ENCODE data around the gene PRDM16.

The PRDM16 gene

DNA sequence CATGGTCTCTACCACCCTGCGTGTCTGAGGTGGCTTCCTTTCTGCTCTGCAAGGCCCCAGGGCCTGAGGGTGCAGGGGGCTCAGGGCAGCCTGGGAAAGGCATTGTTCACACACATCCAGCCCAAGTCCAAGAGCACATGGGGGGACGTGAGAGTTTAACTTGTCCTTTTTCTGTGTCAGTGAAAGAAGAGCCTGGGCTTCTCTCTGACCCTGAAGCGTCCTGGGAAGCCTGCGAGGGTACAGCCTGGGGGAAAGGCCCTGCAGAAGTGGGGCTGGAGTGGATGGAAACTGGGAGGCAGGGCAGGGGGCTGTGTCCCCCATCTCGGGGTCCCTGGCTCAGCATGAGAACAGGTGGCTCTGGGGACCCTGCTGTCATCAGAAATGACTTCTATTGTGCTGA, 181.6 kb downstream of the PRDM16 start:
- no peak for DNase-seq

DNA sequence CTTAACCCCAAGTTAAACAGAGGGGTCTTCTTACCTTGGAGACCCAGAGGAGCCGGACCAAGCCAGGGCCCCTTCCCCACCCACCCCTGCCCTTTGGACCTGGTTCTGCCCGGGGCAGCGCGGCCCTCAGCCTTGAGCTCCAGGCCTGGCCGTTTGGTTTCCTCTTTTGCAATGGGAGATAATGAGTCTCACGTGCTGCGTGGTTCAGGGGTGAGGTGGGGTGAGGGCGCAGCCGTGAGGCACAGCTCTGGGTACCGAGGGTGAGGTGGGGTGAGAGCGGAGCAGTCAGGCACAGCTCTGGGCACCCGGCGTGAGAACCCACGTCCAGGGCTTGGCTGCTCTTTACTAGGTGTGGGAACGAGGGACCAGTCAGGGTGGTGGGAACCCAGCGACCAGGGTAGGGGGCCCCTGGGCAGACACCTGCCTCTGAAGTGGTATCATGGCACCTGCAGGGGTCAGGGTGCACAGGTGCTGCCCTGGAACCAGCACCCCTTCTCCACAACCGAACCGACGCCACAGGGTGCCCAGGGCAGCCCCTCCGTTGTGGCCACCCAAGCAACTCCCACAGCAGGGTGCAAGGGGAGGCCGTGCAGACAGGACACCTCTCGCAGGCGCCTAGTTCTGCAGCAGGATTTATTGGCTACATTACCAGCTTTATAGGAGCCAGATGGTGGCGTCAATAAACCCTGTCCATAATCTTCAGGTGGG, 182.2 kb downstream of the PRDM16 start:
- DNase-seq: no peak

DNA sequence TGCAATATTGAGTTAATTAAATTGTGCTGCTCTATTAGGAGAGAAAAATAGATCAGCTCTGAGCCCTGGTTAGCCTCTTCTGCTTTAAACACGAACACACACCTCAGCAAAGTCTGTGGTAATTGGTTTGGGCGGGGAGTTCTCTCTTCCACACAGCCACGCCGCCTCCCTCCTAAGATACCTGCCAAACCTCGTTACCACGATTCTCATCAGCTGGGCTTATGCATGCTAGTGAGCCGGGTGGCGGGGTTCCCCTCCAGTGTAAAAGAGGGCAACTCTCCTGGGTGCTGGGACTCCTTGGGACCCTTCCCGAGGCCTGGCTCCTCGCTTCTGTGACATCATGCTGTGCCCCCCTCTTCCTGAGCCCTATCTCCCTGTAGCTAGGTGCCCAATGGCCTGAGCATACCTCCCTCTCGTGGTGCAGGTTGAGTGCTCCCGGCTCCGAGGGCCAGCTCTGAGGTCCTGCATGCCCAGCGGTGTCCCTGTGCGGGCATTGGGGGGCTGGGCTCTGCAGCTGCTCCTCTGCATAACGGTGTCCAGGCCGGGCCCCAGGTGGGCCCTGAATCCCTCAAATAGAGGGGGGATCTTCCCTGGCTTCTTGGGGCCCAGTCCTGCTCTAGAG, 182.9 kb downstream of the PRDM16 start:
- no peak for DNase-seq

DNA sequence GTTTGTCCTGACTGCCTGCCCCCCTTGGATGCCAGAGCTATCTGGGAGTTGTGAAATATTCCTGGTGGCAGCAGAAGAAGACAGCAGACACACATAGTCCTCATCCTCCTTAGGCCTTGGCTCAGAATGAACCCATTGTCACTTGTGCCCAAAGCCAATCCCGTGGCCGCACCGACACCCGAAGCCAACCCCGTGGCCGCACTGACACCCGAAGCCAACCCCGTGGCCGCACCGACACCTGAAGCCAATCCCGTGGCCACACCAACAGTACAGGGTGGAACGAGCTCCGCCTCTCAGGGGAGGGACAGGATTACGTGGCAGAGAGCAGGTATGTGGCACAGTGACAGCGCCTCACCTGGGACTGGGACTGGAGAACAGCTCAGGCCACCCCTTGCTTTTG, 186.7 kb downstream of the PRDM16 start:
- no peak for DNase-seq

DNA sequence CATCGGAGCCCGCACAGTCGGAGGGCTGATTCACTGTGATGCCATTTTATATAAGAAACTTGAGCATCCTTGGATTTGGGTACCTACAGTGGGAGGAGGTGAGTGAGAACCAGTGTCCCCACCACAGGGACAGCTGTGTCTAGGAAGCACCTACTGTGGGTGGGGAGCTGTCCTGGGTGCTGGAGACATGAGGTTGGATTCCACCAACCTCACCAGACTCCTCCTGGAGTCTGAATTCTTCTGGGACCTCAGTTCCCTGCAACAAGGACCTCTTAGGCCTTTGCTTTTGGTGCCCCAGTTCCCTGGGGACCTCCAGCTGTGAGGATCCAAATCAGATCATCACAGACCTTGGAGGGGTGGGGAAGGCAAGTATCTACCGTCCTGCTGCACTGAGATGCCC, 188.8 kb downstream of the PRDM16 start:
- DNase-seq: no peak

DNA sequence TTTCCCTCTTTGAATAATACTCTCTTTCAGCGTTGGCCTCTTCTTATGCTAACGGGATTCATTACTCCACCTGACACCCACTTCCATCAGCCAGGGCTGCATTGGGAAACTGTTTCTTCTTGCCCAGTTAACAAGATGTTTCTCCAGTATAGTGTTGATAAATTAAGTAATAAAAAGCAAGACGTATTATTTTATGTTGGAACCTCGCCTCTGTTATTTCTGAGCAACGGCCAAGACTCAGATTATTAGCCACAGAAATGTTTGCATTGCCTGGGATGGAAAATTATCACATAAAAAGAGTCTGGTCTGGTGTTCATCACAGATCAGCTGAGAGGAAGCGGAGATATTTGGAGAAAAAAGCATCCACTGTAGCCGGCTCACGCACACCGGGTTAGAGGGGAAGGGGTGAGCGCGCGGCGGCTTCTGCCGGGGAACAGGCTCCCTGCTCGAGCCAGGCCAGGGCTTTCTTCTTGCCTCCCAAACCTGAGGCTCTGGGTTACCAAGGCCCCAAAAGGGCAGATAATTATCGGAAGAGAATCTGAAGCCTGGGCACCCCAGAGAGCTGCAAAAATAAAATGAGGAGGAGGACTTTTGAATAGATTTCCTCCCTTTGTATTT, 189.5 kb downstream of the PRDM16 start:
- no peak for DNase-seq

DNA sequence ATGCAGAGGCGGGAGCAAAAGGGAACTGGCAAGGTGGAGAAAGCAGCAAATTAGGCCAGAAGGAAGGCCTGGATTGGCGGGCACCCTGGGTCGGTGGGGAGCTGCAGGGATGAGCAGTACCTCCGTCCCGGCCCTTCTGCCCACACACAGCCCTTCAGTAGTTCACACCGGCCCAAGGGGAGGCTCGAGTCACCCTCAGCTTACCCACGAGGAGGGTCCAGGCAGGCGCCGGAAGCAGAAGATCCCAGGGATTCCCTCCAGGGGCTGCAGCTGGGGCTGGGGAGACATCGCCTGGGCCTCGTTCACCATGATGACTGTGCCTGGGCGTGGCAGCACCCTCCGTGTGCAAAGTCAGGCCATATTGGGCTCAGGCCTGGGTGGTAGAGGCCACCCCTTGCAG, 190.0 kb downstream of the PRDM16 start:
- no peak for DNase-seq

DNA sequence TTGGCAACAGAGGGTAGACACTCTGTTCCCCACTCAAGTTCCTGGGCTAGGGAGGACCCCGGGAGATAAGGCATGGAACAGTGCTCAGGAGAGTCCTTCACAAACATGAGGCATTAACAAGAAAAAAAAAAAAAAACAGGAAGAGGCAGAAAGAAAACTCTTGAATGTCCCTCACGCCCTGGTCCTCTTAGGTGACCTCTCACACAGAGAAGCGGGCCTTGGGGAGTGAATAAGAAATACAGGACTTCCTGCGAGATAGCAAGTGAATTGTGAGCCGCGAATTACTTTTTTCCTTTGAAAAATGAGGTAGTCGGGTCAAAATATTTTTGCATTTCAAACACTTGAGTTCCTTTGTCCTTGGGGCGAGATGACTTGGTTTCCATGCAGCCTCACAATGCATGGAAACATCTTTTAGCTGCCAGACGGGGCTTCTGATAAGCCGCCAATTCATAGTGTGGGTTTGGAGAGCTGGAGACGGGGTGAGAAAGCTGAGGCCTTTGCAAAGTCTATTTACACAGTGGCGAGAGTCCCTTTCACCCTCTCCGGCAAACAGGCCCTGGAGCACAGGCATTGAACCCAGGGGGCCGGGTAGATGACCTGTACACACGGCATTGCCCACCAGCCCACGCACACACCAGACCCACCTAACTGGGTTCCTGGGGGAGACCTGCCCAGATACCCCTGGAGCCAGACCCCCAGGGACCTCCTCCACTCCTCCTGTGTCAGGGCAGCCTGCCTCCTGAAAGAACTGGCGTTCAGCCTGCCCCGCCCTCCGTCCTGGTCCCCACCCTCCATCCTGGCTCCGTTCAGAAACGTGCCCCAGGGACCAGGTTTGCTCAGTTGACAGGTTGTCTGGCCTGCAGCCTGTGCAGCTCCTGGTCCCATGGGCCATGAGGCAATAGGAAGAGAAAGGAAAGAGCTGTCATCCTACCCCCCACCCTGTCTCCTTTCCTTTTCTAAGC, 192.3 kb downstream of the PRDM16 start:
- no peak for DNase-seq

DNA sequence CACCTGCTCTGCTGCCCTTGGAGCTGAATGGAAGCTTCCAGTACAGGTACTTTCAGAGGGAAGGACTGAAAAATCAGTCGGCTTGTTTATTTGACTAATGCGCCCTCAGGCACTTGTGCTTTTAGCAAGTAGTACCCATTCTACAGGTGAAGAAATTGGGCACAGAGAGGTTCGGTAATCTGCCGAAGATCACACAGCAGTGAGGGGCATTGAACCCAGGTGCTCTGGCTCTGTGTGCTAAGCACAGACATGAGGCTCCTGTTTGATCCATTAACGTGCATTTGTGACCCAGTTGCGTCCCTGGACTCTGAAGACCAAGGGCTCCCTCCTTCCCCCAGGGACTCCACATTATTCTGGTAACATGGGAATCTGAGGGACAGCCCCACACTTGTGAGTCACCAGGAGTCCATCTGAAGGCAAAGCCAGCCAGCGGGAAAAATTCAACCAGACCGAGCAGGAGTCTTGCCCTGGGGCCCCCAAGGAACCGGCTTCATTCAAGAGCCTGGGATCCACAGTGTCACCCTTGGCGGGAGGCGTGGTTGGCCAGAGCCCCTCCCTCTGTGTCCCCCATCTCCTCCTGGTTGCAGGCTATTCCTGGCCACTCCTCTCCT, 193.1 kb downstream of the PRDM16 start:
- DNase-seq: no peak

DNA sequence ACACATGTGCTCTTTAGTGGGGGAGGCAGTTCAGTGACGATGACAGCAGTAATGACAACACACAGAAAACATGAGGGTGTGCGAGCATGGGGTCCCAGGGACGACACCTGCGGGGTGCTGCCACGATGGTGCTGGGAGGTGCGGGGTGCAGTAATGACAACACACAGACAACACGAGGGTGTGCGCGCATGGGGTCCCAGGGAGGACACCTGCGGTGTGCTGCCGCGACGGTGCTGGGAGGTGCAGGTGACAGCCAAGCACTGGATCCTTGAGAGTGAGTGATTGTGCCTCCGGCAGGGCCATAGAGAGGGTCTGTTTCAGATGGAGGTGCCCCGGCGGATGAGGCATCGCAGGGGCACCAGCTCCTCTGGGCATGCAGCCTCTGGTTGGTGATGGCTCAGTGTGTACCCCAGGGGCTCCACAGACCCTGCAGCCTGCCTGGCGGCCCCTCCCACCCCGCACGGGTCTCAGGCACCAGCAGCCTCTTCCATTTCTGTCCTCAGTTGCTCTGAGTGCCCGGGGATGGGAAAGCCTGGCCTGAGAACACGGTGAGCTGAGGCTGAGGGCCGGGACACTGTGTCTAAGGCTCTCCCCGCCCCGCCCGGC, 193.8 kb downstream of the PRDM16 start:
- no peak for DNase-seq

DNA sequence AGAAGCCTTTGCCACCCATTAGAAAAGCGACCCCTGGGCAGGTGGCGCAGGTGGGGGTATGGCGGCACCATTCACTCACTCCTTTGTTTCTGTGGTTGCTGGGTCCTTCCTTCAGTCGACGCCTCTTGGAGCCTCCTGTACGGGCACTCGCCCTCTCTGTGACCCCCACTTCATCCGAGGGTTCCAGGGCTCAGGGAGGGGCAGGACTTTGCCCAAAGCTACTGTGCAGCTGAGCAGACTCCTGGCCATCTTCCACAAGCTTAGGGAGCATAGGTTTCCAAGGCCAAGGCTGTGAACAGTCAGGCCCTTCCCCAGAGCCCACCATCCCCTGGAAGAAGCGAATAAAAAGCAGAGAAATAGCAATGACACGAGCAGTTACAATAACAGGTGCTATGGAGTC, 194.8 kb downstream of the PRDM16 start:
- DNase-seq: no peak

DNA sequence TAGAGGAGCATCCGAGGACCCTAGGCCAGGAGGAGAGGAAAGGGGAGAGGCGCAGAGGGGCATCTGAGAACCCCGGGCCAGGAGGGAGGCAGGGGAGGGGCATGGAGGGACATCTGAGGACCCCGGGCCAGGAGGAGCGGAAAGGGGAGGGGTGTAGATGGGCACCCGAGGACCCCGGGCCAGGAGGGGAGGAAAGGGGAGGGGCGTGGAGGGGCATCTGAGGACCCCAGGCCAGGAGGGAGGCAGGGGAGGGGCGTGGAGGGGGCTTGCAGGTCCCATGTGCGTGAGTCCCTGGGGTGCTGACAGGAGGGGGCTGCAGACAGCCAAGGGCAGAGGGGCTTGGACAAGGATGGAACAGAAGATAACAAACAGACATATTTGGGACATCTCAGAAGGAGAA, 195.5 kb downstream of the PRDM16 start:
- no peak for DNase-seq

DNA sequence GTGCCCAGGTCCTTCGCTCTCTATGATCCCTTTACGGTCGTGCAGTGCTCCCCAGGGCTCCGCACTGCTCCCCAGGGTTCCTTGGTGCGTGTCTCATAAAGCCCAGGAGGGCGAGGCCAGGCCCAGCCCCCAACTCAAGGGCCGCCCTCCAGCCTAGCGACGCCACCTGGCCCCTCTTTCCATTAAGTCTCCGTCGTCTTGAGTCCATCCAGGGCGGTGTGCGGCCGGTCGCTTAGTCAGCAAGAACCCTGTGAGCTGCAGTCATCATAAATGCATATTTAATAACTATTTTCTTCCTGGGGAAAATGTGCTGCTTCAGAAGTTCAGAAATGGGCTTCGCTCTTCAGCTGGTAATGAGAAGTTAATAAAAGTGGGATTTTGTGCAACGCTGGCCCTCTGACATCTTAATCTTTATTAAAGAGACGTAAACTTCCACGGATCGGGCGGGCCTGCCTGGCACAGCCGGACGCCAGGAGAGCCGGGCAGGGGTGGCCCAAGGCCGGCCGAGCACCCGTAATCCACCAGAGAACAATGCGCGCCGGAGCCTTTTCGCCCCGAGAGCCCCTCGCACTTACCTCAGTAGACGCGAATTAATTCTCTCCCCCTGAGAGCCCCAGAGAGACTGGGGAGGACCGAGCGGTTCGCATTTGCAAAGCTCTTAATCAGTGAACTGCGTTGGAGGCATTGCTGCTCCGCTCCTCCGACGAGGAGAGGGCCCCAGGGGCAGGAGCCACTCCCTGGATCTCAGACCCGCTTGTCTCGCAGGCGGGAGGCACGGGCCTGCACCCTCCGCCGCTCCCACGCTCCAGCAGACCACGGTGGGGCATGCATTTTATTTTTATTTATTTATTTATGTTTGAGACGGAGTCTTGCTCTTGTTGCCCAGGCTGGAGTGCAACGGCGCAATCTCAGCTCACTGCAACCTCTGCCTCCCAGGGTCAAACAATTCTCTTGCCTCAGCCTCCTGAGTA, 197.1 kb downstream of the PRDM16 start:
- DNase-seq: no peak

DNA sequence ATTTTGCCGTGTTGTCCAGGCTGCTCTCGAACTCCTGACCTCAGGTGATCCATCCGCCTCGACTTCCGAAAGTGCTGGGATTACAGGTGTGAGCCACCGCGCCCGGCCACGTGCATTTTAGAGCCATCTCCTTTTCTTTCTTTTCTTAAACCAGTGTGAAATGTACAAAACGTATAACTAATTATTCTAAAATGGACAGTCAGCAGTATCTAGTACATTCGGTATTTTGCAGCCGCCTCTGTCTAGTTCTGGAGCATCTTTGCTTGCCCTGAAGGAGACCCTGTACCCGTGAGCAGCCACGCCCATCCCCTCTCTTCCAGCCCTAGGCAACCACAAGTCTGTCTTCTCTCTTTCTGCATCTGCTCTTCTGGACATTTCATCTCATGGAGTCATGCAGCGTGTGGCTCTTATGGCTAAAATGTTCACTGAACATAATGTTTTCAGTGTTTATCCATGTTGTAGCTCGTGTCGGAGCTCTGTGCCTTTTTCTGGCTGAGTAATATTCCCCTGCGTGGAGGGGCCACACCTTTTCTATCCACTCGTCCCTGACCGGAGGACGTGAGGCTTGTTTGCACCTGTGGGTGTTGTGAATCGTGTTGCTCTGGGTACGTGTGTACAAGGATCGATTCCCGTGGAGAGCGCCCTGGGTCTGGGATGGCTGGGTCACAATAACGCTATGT, 198.0 kb downstream of the PRDM16 start:
- DNase-seq: no peak

DNA sequence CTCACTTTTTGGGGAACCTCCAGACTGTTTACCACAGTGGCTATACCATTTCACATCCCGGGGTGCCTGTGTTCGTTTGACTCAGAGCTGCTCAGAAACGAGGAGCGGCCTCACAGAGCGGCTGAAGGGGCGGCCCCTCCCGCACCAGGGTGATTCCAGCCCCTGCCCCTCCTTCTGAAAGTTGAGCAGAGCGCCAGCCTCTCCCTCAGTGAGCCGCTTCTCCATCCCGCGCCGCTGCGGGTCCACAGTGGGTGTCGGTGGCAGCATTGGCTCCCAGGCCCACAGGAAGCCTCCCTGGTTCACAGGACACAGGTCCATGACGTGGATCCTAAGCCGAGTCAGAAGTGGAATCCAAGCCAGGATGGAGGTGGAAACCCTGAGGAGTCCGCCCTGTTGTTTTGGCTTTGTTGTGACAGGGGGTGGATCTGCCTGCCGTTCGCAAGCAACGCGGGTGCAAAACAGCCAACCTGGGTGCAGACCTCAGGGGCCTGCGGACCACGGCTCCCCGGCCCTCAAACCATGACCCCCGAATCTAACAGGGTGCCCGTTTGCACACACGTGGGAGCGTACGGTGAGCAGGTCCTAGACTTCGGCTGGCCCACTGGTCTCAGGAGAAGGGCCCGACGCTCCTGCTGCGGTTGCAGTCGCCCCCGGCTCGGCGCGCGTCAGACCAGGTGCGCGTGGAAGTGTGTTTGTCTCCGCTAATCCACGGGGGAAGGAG, 198.7 kb downstream of the PRDM16 start:
- no peak for DNase-seq

DNA sequence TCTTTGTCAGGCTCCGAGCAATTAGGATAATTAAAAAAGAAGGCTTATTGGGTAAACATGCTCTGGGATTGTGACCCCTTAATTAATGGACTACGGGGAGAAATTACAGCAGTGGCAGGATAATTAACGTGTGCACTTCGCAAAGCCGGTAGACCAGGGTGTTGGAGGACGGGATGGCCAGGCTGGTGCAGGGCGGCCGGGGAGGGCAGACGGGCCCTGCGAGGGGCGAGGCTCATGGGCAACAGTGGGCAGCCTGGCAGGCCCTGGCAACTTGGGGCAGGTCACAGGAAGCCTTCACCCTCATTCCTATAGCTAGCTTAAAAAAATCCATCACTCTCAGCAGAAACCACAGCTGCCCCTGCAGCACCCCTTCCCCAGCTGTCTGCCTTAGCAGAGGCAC, 199.3 kb downstream of the PRDM16 start:
- no peak for DNase-seq

DNA sequence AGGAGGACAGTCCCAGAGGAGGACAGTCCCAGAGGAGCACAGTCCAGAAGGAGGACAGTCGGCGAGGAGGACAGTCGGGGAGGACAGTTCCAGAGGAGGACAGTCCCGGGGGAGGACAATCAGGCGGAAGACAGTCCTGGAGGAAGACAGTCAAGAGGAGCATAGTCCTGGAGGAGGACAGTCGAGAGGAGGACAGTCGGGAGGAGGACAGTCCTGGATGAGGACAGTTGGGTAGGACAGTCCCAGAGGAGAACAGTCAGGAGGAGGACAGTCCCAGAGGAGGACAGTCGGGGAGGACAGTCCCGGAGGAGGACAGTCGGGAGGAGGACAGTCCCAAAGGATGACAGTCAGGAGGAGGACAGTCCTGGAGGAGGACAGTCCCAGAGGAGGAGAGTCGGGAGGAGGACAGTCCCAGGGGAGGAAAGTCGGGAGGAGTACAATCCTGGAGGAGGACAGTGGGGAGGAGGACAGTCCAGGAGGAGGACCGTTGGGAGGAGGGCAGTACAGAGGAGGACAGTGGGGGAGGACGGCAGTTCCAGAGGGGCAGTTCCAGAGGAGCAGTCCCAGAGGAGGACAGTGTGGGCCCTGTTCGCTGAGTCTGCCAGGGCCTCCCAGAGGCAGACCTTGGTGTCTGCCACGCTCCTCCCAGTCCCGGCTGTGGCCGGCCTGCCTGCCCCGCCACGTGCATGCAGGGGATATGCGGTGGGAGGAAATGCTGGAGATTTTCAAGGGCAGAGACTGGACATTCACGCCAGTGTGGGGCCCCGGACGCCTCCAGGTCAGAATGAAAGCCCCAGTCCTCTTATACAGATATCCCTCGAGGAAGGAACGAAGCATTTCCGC, 201.6 kb downstream of the PRDM16 start:
- no peak for DNase-seq

DNA sequence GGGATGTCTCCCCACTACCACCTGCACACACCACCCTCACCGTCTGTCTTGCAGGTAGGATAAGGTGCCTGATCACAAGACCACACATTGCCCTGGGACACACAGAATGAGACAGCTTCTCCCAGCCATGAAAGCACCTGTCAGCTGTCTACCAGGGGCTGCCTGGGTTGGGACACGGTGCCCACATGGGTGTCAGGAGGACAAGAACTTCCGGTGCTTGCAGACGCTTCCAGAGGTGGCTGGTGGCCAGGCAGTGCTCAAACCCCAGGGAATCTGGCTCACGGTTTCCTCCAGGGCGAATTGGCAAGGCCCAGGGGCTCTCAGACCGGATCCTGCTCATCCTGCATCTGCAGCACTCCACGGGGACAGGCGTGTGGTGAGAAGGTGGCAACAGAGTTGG, 202.9 kb downstream of the PRDM16 start:
- peak; percentile 76 for DNase-seq
